ENCODE results near the gene TMEM225B. TPM values are rescaled to one million over a fixed set of nuclear protein-coding genes. Genes with fewer than 3 reads are reported as not detected.
"Not testable (repeated sequence)": the region's sequence is repeated elsewhere in the genome, so short reads cannot be mapped to it uniquely, and the experiment has no call there.

The TMEM225B gene
- total and polyA plus RNA-seq, 4 donors, result 0.31 to 1.4 (median 0.75) TPM

GRCh38 chr7:99579956-99580777 is 17.9 kb upstream of the TMEM225B start:
- Histone ChIP-seq H3K36me3 (ENCODE audit: control insufficient read depth in 4 of 4, insufficient read depth in 4 of 4, low read length in 4 of 4) (no peaks in the 10 kb centered on the region), H3K9ac (ENCODE audit: insufficient read depth in 1 of 2, low read length in 2 of 2) (peak overlapping the region; percentile 60 to 93), H3K4me3 (peak overlapping the region; percentile 34), H3K4me1 (ENCODE audit: control insufficient read depth in 5 of 5, insufficient read depth in 5 of 5, low read length in 5 of 5) (peaks cover 0 to 10% (median 3%) of the 10 kb centered on the region in 5 donors), H3K27ac (ENCODE audit: low read depth in 1 of 2, low read length in 1 of 2) (peak overlapping the region in 1 of 2 donors; percentile 15), H3K9me3 (ENCODE audit: control insufficient read depth in 4 of 4, insufficient read depth in 3 of 4, low read length in 3 of 4) (no peaks in the 10 kb centered on the region), H3K27me3 (ENCODE audit: control insufficient read depth in 3 of 3, insufficient read depth in 3 of 3, low read length in 2 of 3) (no peaks in the 10 kb centered on the region)
- ATAC-seq (ENCODE audit: insufficient read depth, low FRiP score), result peak; percentile 55
- no peak for TF ChIP-seq CTCF (IDR thresholded peaks at IDR 0.05; ENCODE audit: control extremely low read depth, extremely low read depth)
- peak; percentile 78 to 82 (median 81) for DNase-seq
- WGBS, 2 donors, result 1 to 2% methylated on average over 48 to 54 of the region's 54 CpGs

- not testable (repeated sequence) for H3K27me3 ChIP-seq (ENCODE audit: control insufficient read depth in 3 of 3, insufficient read depth in 3 of 3, low read length in 2 of 3); DNase-seq; H3K4me3 ChIP-seq; H3K36me3 ChIP-seq (ENCODE audit: control insufficient read depth in 4 of 4, insufficient read depth in 4 of 4, low read length in 4 of 4); ATAC-seq (ENCODE audit: insufficient read depth, low FRiP score); H3K27ac ChIP-seq (ENCODE audit: low read depth in 1 of 2, low read length in 1 of 2); H3K9me3 ChIP-seq (ENCODE audit: control insufficient read depth in 4 of 4, insufficient read depth in 3 of 4, low read length in 3 of 4)
- Histone ChIP-seq H3K4me1 (ENCODE audit: control insufficient read depth in 5 of 5, insufficient read depth in 5 of 5, low read length in 5 of 5) (peaks cover 0 to 10% (median 3%) of the 10 kb centered on the region in 5 donors), H3K9ac (ENCODE audit: insufficient read depth in 1 of 2, low read length in 2 of 2) (peak overlapping the region in 1 of 2 donors; percentile 93)
- WGBS, 2 donors, result 49 to 60% methylated on average over 4 of the region's 4 CpGs
Measured at GRCh38 chr7:99580778-99581332, 17.2 kb upstream of the TMEM225B start.

DNA sequence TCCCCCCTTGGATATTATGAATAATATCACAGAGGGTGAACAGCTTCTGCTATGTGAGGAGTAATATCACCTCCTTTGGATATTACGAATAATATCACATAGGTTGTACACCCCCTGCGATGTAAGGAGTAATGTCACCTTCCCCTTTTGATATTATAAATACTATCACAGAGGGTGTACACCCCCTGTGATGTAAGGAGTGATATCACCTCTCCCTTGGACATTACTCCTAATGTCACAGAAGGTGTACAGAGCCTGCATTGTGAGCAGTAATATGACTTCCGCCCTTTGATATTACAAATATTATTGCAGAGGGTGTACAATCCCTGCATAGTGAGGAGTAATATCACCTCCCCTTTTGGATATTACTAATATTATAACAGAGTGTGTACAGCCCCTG is 9.2 kb upstream of the TMEM225B start:
- Histone ChIP-seq H3K36me3 (ENCODE audit: control insufficient read depth in 4 of 4, insufficient read depth in 4 of 4, low read length in 4 of 4) (no peaks in the 10 kb centered on the region), H3K9me3 (ENCODE audit: control insufficient read depth in 4 of 4, insufficient read depth in 3 of 4, low read length in 3 of 4) (no peaks in the 10 kb centered on the region), H3K27ac (ENCODE audit: low read depth in 1 of 2, low read length in 1 of 2) (no peak overlapping the region), H3K4me1 (ENCODE audit: control insufficient read depth in 5 of 5, insufficient read depth in 5 of 5, low read length in 5 of 5) (no peaks in the 10 kb centered on the region), H3K27me3 (ENCODE audit: control insufficient read depth in 3 of 3, insufficient read depth in 3 of 3, low read length in 2 of 3) (no peaks in the 10 kb centered on the region), H3K9ac (ENCODE audit: insufficient read depth in 1 of 2, low read length in 2 of 2) (no peak overlapping the region), H3K4me3 (no peak overlapping the region)
- DNase-seq, result no peak
- 78 to 84% methylated on average over 3 of the region's 3 CpGs for WGBS, 2 donors
- TF ChIP-seq CTCF (IDR thresholded peaks at IDR 0.05; ENCODE audit: control extremely low read depth, extremely low read depth), result no peak
- no peak for ATAC-seq (ENCODE audit: insufficient read depth, low FRiP score)

- ATAC-seq (ENCODE audit: insufficient read depth, low FRiP score), result no peak
- Histone ChIP-seq H3K9me3 (ENCODE audit: control insufficient read depth in 4 of 4, insufficient read depth in 3 of 4, low read length in 3 of 4) (no peaks in the 10 kb centered on the region), H3K4me3 (no peak overlapping the region), H3K9ac (ENCODE audit: insufficient read depth in 1 of 2, low read length in 2 of 2) (no peak overlapping the region), H3K4me1 (ENCODE audit: control insufficient read depth in 5 of 5, insufficient read depth in 5 of 5, low read length in 5 of 5) (no peaks in the 10 kb centered on the region), H3K27me3 (ENCODE audit: control insufficient read depth in 3 of 3, insufficient read depth in 3 of 3, low read length in 2 of 3) (no peaks in the 10 kb centered on the region), H3K27ac (ENCODE audit: low read depth in 1 of 2, low read length in 1 of 2) (no peak overlapping the region), H3K36me3 (ENCODE audit: control insufficient read depth in 4 of 4, insufficient read depth in 4 of 4, low read length in 4 of 4) (no peaks in the 10 kb centered on the region)
- no peak for TF ChIP-seq CTCF (IDR thresholded peaks at IDR 0.05; ENCODE audit: control extremely low read depth, extremely low read depth)
- no peak for DNase-seq
- 79 to 80% methylated on average over 7 of the region's 7 CpGs for WGBS, 2 donors
Measured at GRCh38 chr7:99594948-99595745, 2.9 kb upstream of the TMEM225B start.

Measured in lung (tissue), 12 donors.